SH-SY5Y (cell line): ENCODE data around the gene CCL23.

Experiments
- GATA2 ChIP-seq: IDR thresholded peaks from 2 replicates; pipeline ENCODE4 v1.6.1; 2011; ENCODE audit warnings: mild to moderate bottlenecking, low read depth, low read length
- GATA3 ChIP-seq: IDR thresholded peaks from 2 replicates; pipeline ENCODE4 v1.6.1; 2011; ENCODE audit warnings: low read depth, mild to moderate bottlenecking, low read length, moderate library complexity

Gene CCL23

DNA sequence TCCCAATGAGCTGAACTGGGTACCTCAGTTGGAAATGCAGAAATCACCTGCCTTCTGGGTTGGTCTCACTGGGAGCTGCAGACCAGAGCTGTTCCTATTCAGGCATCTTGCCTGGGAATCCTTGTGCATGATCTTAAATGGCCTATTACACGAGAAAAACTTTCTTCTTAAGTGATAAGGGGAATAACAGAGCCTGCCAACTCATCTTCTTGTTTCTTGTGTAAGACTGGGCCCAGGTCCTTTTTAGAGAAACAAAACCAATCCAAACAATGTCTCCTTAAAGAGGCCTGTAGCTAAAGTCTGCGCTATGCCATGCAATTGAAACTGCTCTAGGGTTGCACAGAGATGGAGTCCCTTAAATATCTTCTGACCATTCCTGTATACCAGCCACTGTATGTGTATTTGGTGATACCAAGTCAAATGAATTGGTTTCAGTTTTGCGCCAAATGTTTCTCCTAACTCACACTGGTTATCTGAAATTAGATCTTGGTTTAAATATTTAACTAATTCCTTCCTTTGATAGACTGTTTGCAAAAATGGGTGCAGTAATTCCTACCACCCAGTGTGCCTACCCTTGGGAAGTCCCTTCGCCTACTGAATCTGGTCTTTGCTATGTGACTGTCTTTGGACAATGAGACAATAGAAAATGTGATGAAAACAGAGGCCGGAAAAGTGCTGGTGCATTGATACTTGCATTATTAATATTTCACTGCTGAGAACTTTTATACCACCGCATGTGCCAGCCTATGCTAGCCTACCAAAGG lies 6.5 kb upstream of the CCL23 start:
- TF ChIP-seq GATA3, result no peak
- no peak for TF ChIP-seq GATA2

DNA sequence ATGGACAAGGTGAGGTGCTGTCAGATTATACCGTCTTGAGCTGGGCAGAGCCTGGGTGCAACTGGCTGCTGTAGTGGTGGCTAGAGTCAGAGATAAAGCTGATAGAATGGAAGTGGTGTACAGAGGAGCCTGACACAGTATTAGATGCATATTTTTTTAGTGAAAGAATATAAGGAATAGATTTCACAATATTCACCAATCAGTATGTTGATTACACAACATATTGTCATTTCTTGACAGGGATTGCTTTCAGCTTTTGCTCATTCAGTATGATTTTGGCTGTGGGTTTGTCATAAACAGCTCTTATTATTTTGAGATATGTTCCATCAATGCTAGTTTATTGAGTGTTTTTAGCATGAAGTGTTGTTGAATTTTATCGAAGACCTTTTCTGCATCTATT lies 1.7 kb upstream of the CCL23 start:
- TF ChIP-seq GATA2 (no peak), GATA3 (no peak)

DNA sequence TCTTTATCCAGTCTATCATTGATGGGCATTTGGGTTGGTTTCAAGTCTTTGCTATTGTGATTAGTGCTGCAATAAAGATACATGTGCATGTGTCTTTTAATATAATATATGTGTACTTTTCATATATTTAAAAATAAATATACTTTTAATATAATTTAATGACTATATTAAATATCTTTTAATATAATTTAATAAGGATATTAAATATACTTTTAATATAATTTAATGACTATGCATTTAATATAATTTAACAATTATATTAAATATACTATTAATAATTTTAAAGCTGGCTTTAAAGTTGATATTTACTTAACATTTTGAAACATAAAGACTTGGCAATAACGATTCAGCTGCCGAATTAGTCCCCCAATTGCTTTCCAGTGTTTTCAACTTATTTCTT lies 1.2 kb downstream of the CCL23 start:
- TF ChIP-seq GATA3 (no peak), GATA2 (no peak)

DNA sequence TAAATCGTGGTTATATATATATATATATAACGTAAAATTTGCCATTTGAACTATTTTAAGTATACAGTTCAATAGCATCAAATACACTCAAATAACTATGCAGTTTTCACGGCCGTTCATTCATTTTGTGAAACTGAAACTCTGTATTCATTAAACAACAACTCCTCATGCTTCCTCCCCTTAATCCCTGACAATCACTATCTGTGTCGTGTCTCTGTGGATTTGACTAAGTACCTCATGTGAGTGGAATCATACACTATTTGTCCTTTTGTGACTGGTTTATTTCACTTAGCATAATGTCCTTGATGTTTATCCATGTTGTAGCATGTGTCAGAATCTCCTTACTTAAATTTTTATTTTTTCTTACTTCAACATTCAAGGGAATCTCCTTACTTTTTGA lies 2.8 kb downstream of the CCL23 start:
- TF ChIP-seq GATA3 (no peak), GATA2 (no peak)

DNA sequence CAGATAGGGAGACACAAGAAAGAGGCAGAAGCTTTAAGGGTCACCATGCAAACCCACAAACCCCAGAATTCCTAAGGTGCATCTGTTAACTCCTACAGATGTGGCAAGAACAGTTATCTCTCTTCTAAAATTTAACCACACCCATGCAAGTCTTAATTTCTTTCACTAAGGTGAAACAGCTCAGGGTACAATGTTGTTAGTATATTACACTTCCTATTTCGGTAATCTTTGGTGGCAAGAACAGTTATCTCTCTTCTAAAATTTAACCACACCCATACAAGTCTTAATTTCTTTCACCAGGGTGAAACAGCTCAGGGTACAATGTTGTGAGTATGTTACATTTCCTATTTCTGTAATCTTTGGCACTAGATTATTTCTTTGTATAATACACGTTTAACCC lies 6.6 kb downstream of the CCL23 start:
- TF ChIP-seq GATA3, result no peak
- no peak for TF ChIP-seq GATA2

DNA sequence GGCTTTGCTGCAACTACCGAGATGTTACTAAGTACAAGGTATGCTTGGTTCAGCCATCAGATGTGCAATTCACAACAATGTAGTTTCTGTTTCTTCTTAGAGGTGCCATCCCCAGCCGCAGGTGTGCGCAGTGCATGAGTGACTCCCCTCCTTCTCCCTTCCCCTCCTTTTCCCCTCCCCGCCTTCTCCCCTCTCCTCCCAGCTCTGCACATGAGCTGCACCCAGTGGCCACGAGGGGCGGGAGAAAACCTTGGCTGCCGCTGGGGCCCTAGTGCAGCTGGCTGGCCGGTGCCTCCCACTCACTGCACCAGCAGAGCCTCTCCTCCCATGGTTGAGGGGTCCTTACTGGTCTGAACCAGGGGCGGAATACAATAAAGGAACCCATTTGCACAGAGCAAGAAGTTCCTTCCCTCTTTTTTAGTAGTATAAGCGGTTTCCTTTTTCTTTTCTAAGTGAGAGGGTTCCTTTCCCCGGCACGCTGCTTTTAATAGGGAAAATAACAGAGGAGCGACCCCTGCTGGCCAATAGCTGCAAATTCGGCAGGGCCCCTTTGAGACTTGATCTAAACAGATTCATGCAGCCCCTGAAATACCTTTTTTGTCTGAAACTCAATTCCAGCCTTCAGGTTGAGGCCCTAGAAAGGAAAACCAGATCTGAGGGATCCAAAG lies 8.6 kb downstream of the CCL23 start:
- TF ChIP-seq GATA3 (no peak), GATA2 (no peak)

DNA sequence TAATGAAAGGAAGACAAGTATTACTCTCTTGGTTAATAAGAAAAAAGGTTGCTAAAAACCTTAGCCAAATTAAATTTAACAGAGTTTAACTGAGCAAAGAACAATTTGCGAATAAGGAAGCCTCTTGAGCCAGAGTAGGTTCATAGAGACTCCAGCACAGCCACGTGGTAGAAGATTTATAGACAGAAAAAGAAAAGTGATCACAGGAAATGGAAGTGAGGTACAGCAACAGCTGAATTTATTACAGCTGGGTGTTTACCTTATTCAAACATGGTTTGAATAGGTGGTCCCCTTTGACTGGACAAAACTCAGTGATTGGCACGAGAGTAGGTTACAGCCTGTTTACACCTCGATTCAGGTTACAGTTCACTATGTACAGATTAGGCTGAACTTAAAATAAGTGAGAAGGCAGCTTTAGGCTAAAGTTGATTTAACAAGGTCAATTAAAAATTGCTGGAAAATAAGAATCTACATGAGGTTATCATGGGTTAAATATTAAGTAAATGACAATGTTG lies 13.1 kb downstream of the CCL23 start:
- TF ChIP-seq GATA3, result no peak
- no peak for TF ChIP-seq GATA2

DNA sequence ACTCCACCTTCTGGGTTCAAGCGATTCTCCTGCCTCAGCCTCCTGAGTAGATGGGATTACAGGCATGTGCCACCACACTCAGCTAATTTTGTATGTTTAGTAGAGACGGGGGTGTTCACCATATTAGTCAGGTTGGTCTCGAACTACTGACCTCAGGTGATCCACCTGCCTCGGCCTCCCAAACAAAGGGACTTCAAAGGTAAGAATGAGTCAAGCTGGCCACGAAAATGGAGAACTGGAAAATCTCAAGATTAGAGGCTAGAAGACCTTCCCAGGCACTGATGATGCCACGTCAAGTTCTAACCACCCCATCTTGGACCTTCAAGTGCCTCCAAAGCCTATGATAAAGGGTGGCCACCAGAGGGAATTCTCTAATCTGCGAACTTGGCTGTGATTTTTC lies 15.1 kb downstream of the CCL23 start:
- TF ChIP-seq GATA3 (no peak), GATA2 (no peak)

DNA sequence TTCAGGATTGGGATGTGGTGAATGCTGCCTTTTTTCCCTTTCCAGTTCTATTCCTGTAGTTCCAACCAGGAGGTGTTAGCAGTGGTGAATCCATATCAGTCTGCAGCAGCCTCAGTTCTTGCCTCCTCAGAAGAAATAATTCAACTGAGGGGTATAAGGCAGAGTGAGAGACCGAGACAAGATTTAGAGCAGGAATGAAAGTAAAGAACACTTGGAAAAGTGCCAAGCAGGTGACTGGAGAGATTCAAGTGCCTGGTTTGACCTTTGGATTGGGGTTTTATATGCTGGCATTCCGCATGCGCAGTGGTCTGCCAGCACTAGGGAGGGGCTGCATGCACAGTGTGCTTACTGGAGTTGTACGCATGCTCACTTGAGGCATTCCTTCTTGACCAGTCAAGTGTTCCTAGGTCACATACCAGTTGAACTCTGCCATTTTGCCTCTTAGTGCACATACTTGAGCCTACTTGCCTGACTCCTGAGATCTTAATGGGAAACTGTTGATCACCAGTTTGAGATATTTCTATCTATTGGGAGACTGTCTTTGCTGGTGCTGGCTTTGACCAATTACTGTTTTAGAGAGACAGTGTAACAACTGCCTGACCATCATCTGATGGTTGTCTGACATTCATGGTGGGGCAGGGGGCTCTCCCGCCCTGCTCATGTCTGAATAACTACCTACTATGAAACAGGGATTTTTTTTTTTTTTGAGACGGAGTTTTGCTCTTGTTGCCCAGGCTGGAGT lies 15.7 kb downstream of the CCL23 start:
- TF ChIP-seq GATA2 (no peak), GATA3 (no peak)

DNA sequence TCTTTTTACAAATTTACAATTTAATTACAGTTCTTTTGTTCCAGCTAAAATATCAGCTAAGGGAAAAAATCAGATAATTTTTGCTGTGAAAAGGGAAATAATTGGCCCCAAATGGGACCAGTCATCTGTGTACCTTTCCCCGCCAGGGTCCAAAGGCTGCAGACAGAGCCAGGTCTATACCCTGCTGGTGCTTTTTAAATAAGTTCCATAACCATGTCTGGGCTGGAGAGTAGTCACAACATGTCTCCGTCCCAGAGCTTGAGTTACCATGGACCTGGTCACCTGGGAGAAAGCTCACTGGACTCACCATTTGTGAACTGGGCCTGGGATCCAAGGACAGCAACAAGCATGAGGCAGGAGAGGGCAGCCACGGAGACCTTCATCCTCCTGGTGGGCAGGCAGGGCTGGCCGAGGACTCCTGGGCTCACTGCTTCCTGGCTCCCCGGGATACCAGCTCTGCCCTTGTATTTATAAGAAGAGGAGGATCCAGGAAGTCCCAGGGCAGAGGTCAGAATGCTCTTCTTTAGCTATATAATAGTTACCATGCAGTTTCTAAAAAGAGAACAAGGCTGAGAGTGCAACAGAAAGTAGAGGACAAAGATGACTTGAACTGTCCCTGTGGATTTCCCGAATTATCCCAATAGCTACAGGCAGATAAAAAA lies 16.5 kb downstream of the CCL23 start, which contains the start of gene CCL15:
CCL15 (minus strand) TSS at position 444 of the 662 bp plus-strand sequence; CDS start at position 383, 61 bp downstream.
- TF ChIP-seq GATA3 (no peak), GATA2 (no peak)

DNA sequence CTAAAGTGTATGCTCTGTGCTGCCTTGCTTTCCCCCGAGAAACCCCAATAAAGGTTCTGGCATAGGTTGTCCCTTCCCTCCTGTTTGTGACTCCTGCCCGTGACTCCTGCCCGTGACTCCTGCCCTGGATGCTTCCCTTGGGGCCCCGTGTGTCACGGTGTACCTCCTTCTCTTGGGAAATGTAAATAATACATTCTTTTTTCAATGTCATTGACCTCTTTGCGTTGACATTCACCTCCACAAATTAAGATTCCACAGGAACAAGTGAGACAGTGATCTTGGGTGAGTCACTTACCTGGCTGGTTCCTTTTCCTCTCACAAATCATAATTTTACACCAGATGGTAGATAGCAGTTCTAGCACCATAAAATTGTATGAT lies 17.1 kb downstream of the CCL23 start:
- TF ChIP-seq GATA2 (no peak), GATA3 (no peak)

DNA sequence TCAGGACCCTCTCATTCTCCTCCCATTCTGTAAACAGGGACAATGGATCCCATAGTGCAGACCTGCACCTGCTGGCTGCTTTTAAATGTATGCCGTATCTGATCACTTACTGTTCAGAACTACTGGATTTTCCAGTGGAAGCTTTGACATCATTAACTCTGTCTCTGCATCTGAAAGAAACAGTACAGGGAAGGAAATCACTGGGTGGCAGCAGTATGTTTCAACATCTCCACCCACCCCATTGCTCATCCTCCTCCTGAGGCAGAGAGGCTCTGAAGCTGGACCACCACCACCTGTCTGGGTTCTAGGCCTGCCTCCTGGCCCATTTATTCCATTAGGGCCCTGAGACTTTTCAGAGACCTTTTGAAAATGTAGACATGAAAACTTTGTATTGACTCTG lies 19.0 kb downstream of the CCL23 start:
- TF ChIP-seq GATA3, result no peak
- TF ChIP-seq GATA2, result no peak

DNA sequence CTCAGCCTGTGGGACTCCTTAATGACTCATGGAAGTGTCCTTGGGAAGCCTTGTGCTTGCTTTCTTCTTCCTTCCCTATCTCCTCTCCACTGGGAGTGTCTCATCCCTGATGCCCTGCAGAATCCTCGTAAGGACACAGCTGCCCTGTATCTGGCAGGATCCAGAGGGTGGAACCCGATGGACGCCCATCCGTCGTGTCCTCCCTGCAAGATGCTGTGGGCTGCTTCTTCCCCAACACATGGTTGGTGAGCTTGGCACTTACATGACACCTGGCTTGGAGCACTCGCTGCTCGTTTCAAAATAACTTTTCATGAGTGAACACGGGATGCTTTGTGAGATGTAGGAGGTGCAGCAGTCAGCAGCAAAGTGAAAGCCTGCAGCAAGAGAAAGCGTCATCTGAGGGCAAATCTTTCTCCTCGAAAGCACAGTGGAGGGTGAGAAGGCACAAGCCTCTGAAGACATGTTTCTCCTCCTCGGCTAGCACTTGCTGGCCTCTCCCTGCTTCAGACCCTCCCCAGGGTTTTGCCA lies 19.7 kb downstream of the CCL23 start:
- TF ChIP-seq GATA2, result no peak
- TF ChIP-seq GATA3, result no peak

DNA sequence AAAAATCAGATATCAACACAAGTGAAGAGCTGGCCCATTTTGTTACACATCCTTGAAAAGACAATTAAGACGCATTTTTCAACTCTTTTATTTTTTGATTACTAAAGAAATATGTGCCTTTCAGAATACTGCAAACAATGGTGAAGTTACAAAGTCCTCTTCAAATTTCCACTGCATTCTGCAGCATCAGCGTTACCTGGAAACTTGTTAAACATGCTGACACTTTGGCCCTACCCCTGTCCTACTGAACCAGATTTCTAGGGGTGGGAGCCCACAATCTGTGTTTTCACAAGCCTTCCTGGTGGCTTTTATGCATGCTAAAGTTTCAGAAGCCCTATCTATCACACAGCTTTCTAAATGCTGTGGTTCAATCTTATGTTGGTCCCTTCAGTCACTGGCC lies 26.7 kb downstream of the CCL23 start:
- TF ChIP-seq GATA2, result no peak
